ENCODE data around the gene TRMT1.

TRMT1 gene

GRCh38 chr19:13122980-13123957 lies 6.7 kb upstream of the TRMT1 start:
- no peak for DNase-seq

GRCh38 chr19:13122275-13122878 lies 5.8 kb upstream of the TRMT1 start:
- DNase-seq: no peak

- DNase-seq: no peak
Measured at GRCh38 chr19:13121551-13122274, 5.2 kb upstream of the TRMT1 start.

- no peak for DNase-seq
Measured at GRCh38 chr19:13120817-13121216, 4.3 kb upstream of the TRMT1 start.

- no peak for DNase-seq
Measured at GRCh38 chr19:13120031-13120430, 3.5 kb upstream of the TRMT1 start.

- no peak for DNase-seq
Measured at GRCh38 chr19:13119627-13120026, 3.1 kb upstream of the TRMT1 start.

- DNase-seq: no peak
Measured at GRCh38 chr19:13118424-13119193, 2.1 kb upstream of the TRMT1 start.

GRCh38 chr19:13117772-13118423 lies 1.4 kb upstream of the TRMT1 start, which contains the start of gene NACC1:
Gene NACC1 (plus strand): TSS chr19:13118264. CDS start chr19:13135208, 16,944 bp downstream.
- peak; percentile 97 for DNase-seq

GRCh38 chr19:13117176-13117771 lies 734 bp upstream of the TRMT1 start:
- no peak for DNase-seq

GRCh38 chr19:13115936-13116281 lies 631 bp downstream of the TRMT1 start:
- no peak for DNase-seq

- no peak for DNase-seq
Measured at GRCh38 chr19:13112555-13112954, 4.0 kb downstream of the TRMT1 start.

- no peak for DNase-seq
Measured at GRCh38 chr19:13110099-13110610, 6.4 kb downstream of the TRMT1 start.

- DNase-seq: no peak
Measured at GRCh38 chr19:13109361-13110098, 7.0 kb downstream of the TRMT1 start.

GRCh38 chr19:13104848-13105711 lies 11.5 kb downstream of the TRMT1 start:
- DNase-seq: no peak

- DNase-seq: peak; percentile 60
Measured at GRCh38 chr19:13104360-13104847, 12.1 kb downstream of the TRMT1 start.

GRCh38 chr19:13103581-13104359 lies 12.8 kb downstream of the TRMT1 start:
- no peak for DNase-seq

- DNase-seq: peak; percentile 57
Measured at GRCh38 chr19:13102666-13103580, 13.6 kb downstream of the TRMT1 start, which contains the start of gene LYL1. Gene LYL1 (minus strand): TSS chr19:13102858. CDS start chr19:13101171, 1,687 bp downstream.

- DNase-seq: no peak
Measured at GRCh38 chr19:13102416-13102665, 14.2 kb downstream of the TRMT1 start.

All from 8988T (cell line).